ENCODE measurements around the gene MTTP.

DNA sequence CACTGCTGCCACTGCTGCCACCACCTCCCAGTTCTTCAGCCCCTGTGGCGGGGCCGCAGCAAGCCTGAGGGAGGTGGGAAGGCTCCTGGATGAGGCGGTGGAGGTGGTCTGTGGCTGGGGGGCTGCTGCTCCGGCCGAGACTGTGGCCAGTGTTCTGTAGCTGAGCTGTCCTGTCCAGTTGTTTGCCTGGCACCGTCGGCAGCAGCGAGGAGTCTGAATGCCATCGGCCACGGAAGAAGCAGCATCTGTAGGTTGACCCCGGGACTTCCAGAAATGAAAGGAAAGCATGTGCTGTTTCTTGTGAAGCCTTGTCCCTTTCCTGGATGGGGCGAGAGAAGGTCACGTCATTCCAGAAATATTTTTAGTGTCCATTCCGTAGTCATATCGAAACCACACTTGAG, 79.7 kb downstream of the MTTP start:
- TF ChIP-seq, protein P1, sequence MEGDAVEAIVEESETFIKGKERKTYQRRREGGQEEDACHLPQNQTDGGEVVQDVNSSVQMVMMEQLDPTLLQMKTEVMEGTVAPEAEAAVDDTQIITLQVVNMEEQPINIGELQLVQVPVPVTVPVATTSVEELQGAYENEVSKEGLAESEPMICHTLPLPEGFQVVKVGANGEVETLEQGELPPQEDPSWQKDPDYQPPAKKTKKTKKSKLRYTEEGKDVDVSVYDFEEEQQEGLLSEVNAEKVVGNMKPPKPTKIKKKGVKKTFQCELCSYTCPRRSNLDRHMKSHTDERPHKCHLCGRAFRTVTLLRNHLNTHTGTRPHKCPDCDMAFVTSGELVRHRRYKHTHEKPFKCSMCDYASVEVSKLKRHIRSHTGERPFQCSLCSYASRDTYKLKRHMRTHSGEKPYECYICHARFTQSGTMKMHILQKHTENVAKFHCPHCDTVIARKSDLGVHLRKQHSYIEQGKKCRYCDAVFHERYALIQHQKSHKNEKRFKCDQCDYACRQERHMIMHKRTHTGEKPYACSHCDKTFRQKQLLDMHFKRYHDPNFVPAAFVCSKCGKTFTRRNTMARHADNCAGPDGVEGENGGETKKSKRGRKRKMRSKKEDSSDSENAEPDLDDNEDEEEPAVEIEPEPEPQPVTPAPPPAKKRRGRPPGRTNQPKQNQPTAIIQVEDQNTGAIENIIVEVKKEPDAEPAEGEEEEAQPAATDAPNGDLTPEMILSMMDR (conservative IDR thresholded peaks at IDR 0.05; ENCODE audit: low read depth in 2 of 2): no peak
- TF ChIP-seq, protein P2, sequence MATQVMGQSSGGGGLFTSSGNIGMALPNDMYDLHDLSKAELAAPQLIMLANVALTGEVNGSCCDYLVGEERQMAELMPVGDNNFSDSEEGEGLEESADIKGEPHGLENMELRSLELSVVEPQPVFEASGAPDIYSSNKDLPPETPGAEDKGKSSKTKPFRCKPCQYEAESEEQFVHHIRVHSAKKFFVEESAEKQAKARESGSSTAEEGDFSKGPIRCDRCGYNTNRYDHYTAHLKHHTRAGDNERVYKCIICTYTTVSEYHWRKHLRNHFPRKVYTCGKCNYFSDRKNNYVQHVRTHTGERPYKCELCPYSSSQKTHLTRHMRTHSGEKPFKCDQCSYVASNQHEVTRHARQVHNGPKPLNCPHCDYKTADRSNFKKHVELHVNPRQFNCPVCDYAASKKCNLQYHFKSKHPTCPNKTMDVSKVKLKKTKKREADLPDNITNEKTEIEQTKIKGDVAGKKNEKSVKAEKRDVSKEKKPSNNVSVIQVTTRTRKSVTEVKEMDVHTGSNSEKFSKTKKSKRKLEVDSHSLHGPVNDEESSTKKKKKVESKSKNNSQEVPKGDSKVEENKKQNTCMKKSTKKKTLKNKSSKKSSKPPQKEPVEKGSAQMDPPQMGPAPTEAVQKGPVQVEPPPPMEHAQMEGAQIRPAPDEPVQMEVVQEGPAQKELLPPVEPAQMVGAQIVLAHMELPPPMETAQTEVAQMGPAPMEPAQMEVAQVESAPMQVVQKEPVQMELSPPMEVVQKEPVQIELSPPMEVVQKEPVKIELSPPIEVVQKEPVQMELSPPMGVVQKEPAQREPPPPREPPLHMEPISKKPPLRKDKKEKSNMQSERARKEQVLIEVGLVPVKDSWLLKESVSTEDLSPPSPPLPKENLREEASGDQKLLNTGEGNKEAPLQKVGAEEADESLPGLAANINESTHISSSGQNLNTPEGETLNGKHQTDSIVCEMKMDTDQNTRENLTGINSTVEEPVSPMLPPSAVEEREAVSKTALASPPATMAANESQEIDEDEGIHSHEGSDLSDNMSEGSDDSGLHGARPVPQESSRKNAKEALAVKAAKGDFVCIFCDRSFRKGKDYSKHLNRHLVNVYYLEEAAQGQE (IDR thresholded peaks at IDR 0.05; ENCODE audit: unreplicated experiment): no peak
- TF ChIP-seq EZH2 (IDR thresholded peaks at IDR 0.05; ENCODE audit: low read depth, unreplicated experiment): no peak
- TF ChIP-seq EZH2phosphoT487 (IDR thresholded peaks at IDR 0.05; ENCODE audit: unreplicated experiment): no peak
- TF ChIP-seq POLR2AphosphoS5 (IDR thresholded peaks at IDR 0.05; ENCODE audit: low read depth): no peak
